MM.1S (cell line): Measurements from ENCODE around the gene UTS2B.
A peak's percentile ranks its signal among the peaks of the same experiment; 100 is the strongest.

Experiments used
- DNase-seq: peaks from one replicate; pipeline ENCODE4 v3.0.0-alpha.2; 2015
- H2AFZ ChIP-seq: fragments of 300-600 bp; sonication (generic); 2 replicates; pipeline ENCODE4 v1.6.0; 2016; ENCODE audit warnings: antibody characterized with exemption, low read length
- H3F3A ChIP-seq: fragments of 300-600 bp; sonication (generic); 2 replicates; pipeline ENCODE4 v1.6.1; 2016; ENCODE audit warnings: mild to moderate bottlenecking, antibody characterized with exemption, low read length, moderate library complexity, mixed read lengths; ENCODE audit not compliant: insufficient read depth
- H3K27ac ChIP-seq: fragments of 300-600 bp; sonication (generic); 2 replicates; pipeline ENCODE4 v1.5.1; 2016; ENCODE audit warnings: mild to moderate bottlenecking, low read length
- H3K27me3 ChIP-seq: fragments of 300-600 bp; sonication (generic); replicated peaks from 2 replicates; pipeline ENCODE4 v1.6.0; 2016; ENCODE audit warnings: low read length; ENCODE audit not compliant: insufficient read depth
- H3K36me3 ChIP-seq: fragments of 300-600 bp; sonication (generic); replicated peaks from 2 replicates; pipeline ENCODE4 v1.6.1; 2016; ENCODE audit warnings: mild to moderate bottlenecking, low read length, mixed read lengths; ENCODE audit not compliant: insufficient read depth
- H3K4me1 ChIP-seq: fragments of 300-600 bp; sonication (generic); 2 replicates; pipeline ENCODE4 v1.6.1; 2016; ENCODE audit warnings: low read length, mixed read lengths
- H3K4me2 ChIP-seq: fragments of 300-600 bp; sonication (generic); 2 replicates; pipeline ENCODE4 v1.6.0; 2016; ENCODE audit warnings: low read depth, low read length
- H3K4me3 ChIP-seq: fragments of 300-600 bp; sonication (generic); 2 replicates; pipeline ENCODE4 v1.5.1; 2016; ENCODE audit warnings: low read length, mixed read lengths
- H3K79me2 ChIP-seq: fragments of 300-600 bp; sonication (generic); 2 replicates; pipeline ENCODE4 v1.6.1; 2016; ENCODE audit warnings: mixed run types, low read length, mixed read lengths
- H3K9ac ChIP-seq: fragments of 300-600 bp; sonication (generic); 2 replicates; pipeline ENCODE4 v1.6.1; 2016; ENCODE audit warnings: low read length, mixed read lengths
- H3K9me2 ChIP-seq: fragments of 300-600 bp; sonication (generic); replicated peaks from 2 replicates; pipeline ENCODE4 v1.6.1; 2016; ENCODE audit warnings: mild to moderate bottlenecking, low read length, mixed read lengths; ENCODE audit not compliant: insufficient read depth
- H3K9me3 ChIP-seq: fragments of 300-600 bp; sonication (generic); replicated peaks from 2 replicates; pipeline ENCODE4 v1.6.1; 2016; ENCODE audit warnings: mild to moderate bottlenecking, low read length, mixed read lengths; ENCODE audit not compliant: insufficient read depth
- H4K20me1 ChIP-seq: fragments of 300-600 bp; sonication (generic); 2 replicates; pipeline ENCODE4 v1.6.1; 2016; ENCODE audit warnings: mild to moderate bottlenecking, low read length, moderate library complexity, mixed read lengths; ENCODE audit not compliant: insufficient read depth
- EZH2 ChIP-seq: fragments of 300-600 bp; sonication (generic); optimal IDR thresholded peaks from 2 replicates; pipeline ENCODE3; 2017; ENCODE audit warnings: low read depth, mild to moderate bottlenecking, antibody characterized with exemption, low read length, mixed read lengths
- EZH2phosphoT487 ChIP-seq: fragments of 300-600 bp; sonication (generic); IDR thresholded peaks from 2 replicates; pipeline ENCODE4 v1.6.1; 2018; ENCODE audit warnings: antibody characterized with exemption, low read length
- TF ChIP-seq, protein P1 (sequence below): fragments of 300-600 bp; sonication (generic); IDR thresholded peaks from 2 replicates; pipeline ENCODE4 v1.5.1; 2016; ENCODE audit warnings: antibody characterized with exemption, low read length, mixed read lengths

Gene UTS2B

DNA sequence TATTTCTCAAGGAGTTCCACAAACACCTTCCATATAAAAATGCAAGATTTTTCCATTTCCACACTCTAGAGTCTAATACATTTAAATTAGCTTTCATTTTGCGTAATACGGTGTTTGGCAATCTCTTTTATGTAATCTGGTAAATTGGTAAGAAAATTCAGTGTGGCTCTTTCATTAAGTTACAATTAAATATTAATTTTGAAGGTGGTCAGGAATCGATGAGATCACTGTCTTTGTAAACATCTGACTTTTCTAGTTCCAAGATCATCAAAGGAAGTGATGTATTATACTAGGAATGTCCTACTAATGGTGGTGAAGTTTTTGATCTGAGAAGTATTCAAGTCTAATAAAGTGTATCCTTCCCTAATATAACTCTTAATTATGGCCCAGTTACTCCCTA, 1.1 kb upstream of the UTS2B start:
- Histone ChIP-seq H3K9me2 (no peaks in the 10 kb centered on the region), H3F3A (peaks cover 11% of the 10 kb centered on the region), H3K4me3 (no peak overlapping the region), H3K27ac (no peak overlapping the region), H3K36me3 (no peaks in the 10 kb centered on the region), H3K4me1 (peaks cover 22% of the 10 kb centered on the region), H3K4me2 (peak overlapping the region; percentile 77), H3K9me3 (no peaks in the 10 kb centered on the region), H3K9ac (no peak overlapping the region), H2AFZ (no peak overlapping the region), H4K20me1 (no peaks in the 10 kb centered on the region), H3K27me3 (no peaks in the 10 kb centered on the region), H3K79me2 (peaks cover 71% of the 10 kb centered on the region)
- DNase-seq = no peak
- TF ChIP-seq, protein P1, sequence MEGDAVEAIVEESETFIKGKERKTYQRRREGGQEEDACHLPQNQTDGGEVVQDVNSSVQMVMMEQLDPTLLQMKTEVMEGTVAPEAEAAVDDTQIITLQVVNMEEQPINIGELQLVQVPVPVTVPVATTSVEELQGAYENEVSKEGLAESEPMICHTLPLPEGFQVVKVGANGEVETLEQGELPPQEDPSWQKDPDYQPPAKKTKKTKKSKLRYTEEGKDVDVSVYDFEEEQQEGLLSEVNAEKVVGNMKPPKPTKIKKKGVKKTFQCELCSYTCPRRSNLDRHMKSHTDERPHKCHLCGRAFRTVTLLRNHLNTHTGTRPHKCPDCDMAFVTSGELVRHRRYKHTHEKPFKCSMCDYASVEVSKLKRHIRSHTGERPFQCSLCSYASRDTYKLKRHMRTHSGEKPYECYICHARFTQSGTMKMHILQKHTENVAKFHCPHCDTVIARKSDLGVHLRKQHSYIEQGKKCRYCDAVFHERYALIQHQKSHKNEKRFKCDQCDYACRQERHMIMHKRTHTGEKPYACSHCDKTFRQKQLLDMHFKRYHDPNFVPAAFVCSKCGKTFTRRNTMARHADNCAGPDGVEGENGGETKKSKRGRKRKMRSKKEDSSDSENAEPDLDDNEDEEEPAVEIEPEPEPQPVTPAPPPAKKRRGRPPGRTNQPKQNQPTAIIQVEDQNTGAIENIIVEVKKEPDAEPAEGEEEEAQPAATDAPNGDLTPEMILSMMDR = no peak
- TF ChIP-seq EZH2 = no peak
- no peak for TF ChIP-seq EZH2phosphoT487

DNA sequence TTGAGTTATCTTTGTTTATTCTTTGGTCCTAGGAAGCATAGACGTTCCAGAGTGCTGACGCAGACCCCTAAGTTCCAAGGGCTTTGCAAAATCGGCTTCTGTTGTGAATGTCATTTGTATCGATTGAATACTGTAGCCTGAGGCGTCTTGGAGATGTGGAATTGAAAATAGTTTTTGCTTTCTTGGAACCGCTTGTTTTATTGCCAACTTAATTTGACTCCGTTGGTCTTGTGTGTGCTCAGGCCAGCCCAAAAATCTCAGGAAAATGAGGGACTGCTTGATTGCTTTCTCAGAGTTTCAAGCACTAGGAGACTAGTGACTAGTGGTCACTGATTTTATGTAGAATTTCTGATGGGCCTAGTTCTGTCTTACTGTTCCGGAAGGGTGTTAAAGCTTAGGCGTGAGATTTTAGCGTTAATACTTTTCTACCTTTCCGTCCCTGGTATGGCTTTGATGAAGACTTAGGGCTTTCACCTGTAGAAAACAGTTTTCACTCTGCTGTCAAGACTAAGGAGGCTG, 263 bp upstream of the UTS2B start:
- H3K4me1 ChIP-seq = peaks cover 22% of the 10 kb centered on the region
- H2AFZ ChIP-seq = peak overlapping the region; percentile 91; the same call in 1 of the 2 replicates
- H3K27me3 ChIP-seq = no peaks in the 10 kb centered on the region
- H3K9ac ChIP-seq = peak overlapping the region; percentile 80; the same call in 1 of the 2 replicates
- DNase-seq = no peak
- no peak overlapping the region for H3K27ac ChIP-seq
- H3K4me2 ChIP-seq = peak overlapping the region; percentile 77
- H3K36me3 ChIP-seq = no peaks in the 10 kb centered on the region
- H3K4me3 ChIP-seq = peak overlapping the region; percentile 83
- H3K79me2 ChIP-seq = peaks cover 63% of the 10 kb centered on the region
- H3K9me3 ChIP-seq = no peaks in the 10 kb centered on the region
- H3K9me2 ChIP-seq = no peaks in the 10 kb centered on the region
- TF ChIP-seq EZH2 (no peak), EZH2phosphoT487 (no peak)
- TF ChIP-seq, protein P1 = no peak
- no peaks in the 10 kb centered on the region for H4K20me1 ChIP-seq
- peaks cover 11% of the 10 kb centered on the region for H3F3A ChIP-seq

DNA sequence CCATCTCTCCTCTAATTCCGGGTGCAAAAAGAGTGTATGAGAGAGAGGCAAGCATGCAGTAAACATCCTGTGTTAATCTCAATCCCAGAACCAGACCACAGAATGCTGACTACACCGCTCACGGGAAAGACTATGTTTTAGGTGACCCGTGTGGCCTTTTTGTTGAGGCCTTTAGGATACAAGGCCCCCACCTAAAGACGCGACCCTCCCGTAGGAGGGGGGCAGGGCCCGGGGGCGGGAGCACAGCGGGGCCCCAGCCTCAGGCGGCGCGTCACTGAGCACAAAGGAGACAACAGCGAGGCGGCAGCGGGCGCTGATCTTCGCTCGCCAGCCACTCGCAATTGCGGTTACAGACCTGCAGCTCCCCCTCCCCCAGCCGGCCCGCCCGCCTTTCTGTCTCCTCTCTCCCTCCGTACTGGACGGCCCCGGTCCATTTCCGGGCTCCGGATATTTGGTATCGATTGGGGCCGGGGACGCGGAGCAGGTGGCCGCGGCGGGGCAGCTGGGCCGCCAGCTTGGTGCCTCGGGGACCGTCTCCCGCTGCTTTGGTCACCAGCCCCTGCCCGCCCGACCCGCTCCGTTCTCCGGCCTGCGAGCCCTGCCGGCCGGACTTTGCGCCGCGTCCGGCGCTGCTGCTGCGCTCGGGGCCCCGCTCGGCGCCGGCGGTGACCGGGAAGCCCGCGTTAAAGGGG, 1.2 kb downstream of the UTS2B start, which contains the start of gene CCDC50:
Gene CCDC50 (plus strand): TSS at position 433 of the 692 bp plus-strand sequence. CDS start 281 bp downstream, outside the sequence.
- peaks cover 22% of the 10 kb centered on the region for H3K4me1 ChIP-seq
- H3K27me3 ChIP-seq = no peaks in the 10 kb centered on the region
- H3K27ac ChIP-seq = peak within 1 kb of the TSS; percentile 55; the same call in 1 of the 2 replicates
- H3K9me2 ChIP-seq = no peaks in the 10 kb centered on the region
- peaks cover 48% of the 10 kb centered on the region for H3K79me2 ChIP-seq
- peaks cover 11% of the 10 kb centered on the region for H3F3A ChIP-seq
- H3K9me3 ChIP-seq = no peaks in the 10 kb centered on the region
- H3K9ac ChIP-seq = peak within 1 kb of the TSS; percentile 80
- no peaks in the 10 kb centered on the region for H3K36me3 ChIP-seq
- H2AFZ ChIP-seq = peak within 1 kb of the TSS; percentile 91
- H3K4me3 ChIP-seq = peak within 1 kb of the TSS; percentile 83
- DNase-seq = peak; percentile 90
- TF ChIP-seq EZH2 (no peak), EZH2phosphoT487 (no peak)
- TF ChIP-seq, protein P1 = peak; percentile 11; the same call in 1 of the 2 replicates
- no peaks in the 10 kb centered on the region for H4K20me1 ChIP-seq
- H3K4me2 ChIP-seq = peak within 1 kb of the TSS; percentile 77
